B cell (primary cell): ENCODE data around the gene SNED1. TPM values are rescaled to one million over a fixed set of nuclear protein-coding genes. Genes with fewer than 3 reads are reported as not detected.

ENCODE experiments used
- ATAC-seq: fragments of 200-7000 bp; cut with Tn5 transposase; one replicate; pipeline ENCODE4 v1.10.0; 2021; ENCODE audit warnings: low read depth, mild to moderate bottlenecking, moderate number of reproducible peaks, moderate library complexity
- CTCF ChIA-PET: fragments of 350-600 bp; sonication (Branson Sonifier 250); formaldehyde crosslinking; loops from one replicate; lab custom pipeline; 2021; ENCODE audit warnings: antibody characterized with exemption, inconsistent platforms; lab: Charles Lee
- POLR2A ChIA-PET: fragments of 350-600 bp; sonication (Branson Sonifier 250); formaldehyde crosslinking; loops from one replicate; lab custom pipeline; 2021; ENCODE audit warnings: antibody characterized with exemption; lab: Charles Lee
- DNase-seq: peaks from one replicate; pipeline ENCODE4 v3.0.0; 2013
- H2AFZ ChIP-seq: 2 replicates; pipeline ENCODE4 v1.6.1; 2012; ENCODE audit warnings: mild to moderate bottlenecking, low read depth, low read length; ENCODE audit not compliant: insufficient read depth, poor library complexity, severe bottlenecking
- H3K27ac ChIP-seq, 2 donors: 1 replicate in 1 of 2; 2 replicates in 1 of 2; pipeline ENCODE4 v1.5.1; 2012 to 2013; ENCODE audit warnings: low read length in 2 of 2, mild to moderate bottlenecking in 2 of 2, moderate library complexity in 1 of 2
- H3K27me3 ChIP-seq, 4 experiments: fragments of 200-600 bp in 1 of 4; sonication (generic) in 1 of 4; replicated peaks in 1 of 4; 1 replicate in 2 of 4; 2 replicates in 2 of 4; pipeline versions ENCODE4 v1.6.1 to v1.7.0; 2013 to 2016; ENCODE audit warnings: low read length in 3 of 4, mild to moderate bottlenecking in 2 of 4, mixed read lengths in 1 of 4, moderate library complexity in 1 of 4; ENCODE audit not compliant: insufficient read depth in 4 of 4, control insufficient read depth in 3 of 4; ENCODE audit errors: control extremely low read depth in 1 of 4
- H3K36me3 ChIP-seq, 2 experiments: replicated peaks in 1 of 2; 1 replicate in 1 of 2; 2 replicates in 1 of 2; pipeline versions ENCODE4 v1.6.1 to v1.7.1; 2013; ENCODE audit warnings: low read length in 1 of 2; ENCODE audit not compliant: insufficient read depth in 2 of 2, control insufficient read depth in 1 of 2; ENCODE audit errors: control extremely low read depth in 1 of 2, extremely low read depth in 1 of 2
- H3K4me1 ChIP-seq, 2 donors: fragments of 200-600 bp in 1 of 2; sonication (generic) in 1 of 2; 1 replicate in 1 of 2; 2 replicates in 1 of 2; pipeline versions ENCODE4 v1.5.1 to v1.6.1; 2013 to 2017; ENCODE audit warnings: low read length in 2 of 2; ENCODE audit not compliant: control insufficient read depth in 2 of 2, insufficient read depth in 2 of 2
- H3K4me2 ChIP-seq: replicated peaks from 2 replicates; pipeline ENCODE3; 2012; ENCODE audit warnings: mild to moderate bottlenecking, low read depth, low read length; ENCODE audit not compliant: poor library complexity, severe bottlenecking
- H3K4me3 ChIP-seq, 5 experiments: fragments of 200-600 bp in 1 of 5; sonication (generic) in 1 of 5; 1 replicate in 3 of 5; 2 replicates in 2 of 5; pipeline versions ENCODE4 v1.5.1 to v1.7.0; 2011 to 2016; ENCODE audit warnings: low read length in 4 of 5, mild to moderate bottlenecking in 4 of 5, low read depth in 2 of 5, control low read depth in 1 of 5, moderate library complexity in 1 of 5; ENCODE audit not compliant: insufficient read depth in 1 of 5; ENCODE audit errors: control extremely low read depth in 1 of 5, extremely low read depth in 1 of 5
- H3K79me2 ChIP-seq: fragments of 200-600 bp; sonication (generic); one replicate; pipeline ENCODE4 v1.6.0; 2016; ENCODE audit warnings: low read length; ENCODE audit not compliant: control insufficient read depth, insufficient read depth
- H3K9ac ChIP-seq: fragments of 200-600 bp; sonication (generic); 2 replicates; pipeline ENCODE4 v1.6.1; 2017; ENCODE audit warnings: mild to moderate bottlenecking, low read length, moderate library complexity
- H3K9me3 ChIP-seq, 3 donors: one replicate each; pipeline versions ENCODE4 v1.6.1 to v1.7.1; 2013; ENCODE audit warnings: low read length in 2 of 3; ENCODE audit not compliant: control insufficient read depth in 2 of 3, insufficient read depth in 1 of 3; ENCODE audit errors: control extremely low read depth in 1 of 3
- H4K20me1 ChIP-seq: 2 replicates; pipeline ENCODE4 v1.6.0; 2012; ENCODE audit warnings: mild to moderate bottlenecking, low read length; ENCODE audit not compliant: insufficient read depth, control insufficient read depth, poor library complexity, severe bottlenecking
- H3K27ac Mint-ChIP-seq: one replicate; pipeline ENCODE4 v1.8.0; 2021; ENCODE audit warnings: mixed read lengths
- H3K27me3 Mint-ChIP-seq: one replicate; pipeline ENCODE4 v1.8.0; 2021; ENCODE audit warnings: mixed read lengths
- H3K4me1 Mint-ChIP-seq: one replicate; pipeline ENCODE4 v1.8.0; 2021; ENCODE audit warnings: mixed read lengths
- H3K4me3 Mint-ChIP-seq: one replicate; pipeline ENCODE4 v1.8.0; 2021; ENCODE audit warnings: mixed read lengths
- H3K9me3 Mint-ChIP-seq: one replicate; pipeline ENCODE4 v1.8.0; 2022; ENCODE audit warnings: mixed read lengths; ENCODE audit not compliant: insufficient read depth
- EZH2 ChIP-seq: IDR thresholded peaks from 2 replicates; pipeline ENCODE4 v1.6.1; 2012; ENCODE audit warnings: borderline replicate concordance, low read depth, mild to moderate bottlenecking, moderate library complexity, low read length; ENCODE audit not compliant: insufficient read depth, poor library complexity, severe bottlenecking
- WGBS: methylation state at CpG from one replicate; pipeline ENCODE4 v1.1.5; 2013; ENCODE audit warnings: missing lambda C conversion rate; ENCODE audit not compliant: insufficient coverage; 5-methylcytosine and 5-hydroxymethylcytosine counted together
- intact Hi-C: fragments of 100-400 bp; cut with micrococcal nuclease; formaldehyde crosslinking; loops from one replicate; pipeline ENCODE4 v1.10.0; 2022
- polyA plus RNA-seq: library from polyadenylated mRNA; depleted of rRNA; stranded (reverse); fragments of >200 nt; gene quantifications from 2 replicates; pipeline ENCODE4 v1.2.3, GENCODE V29; 2012
- total RNA-seq, 2 donors: library from RNA; stranded (reverse); fragments of 120-200 nt in 1 of 2; gene quantifications; 1 replicate in 1 of 2; 2 replicates in 1 of 2; pipeline versions ENCODE4 v1.2.3 to v1.2.4, GENCODE V29; 2013 to 2022
- TF ChIP-seq, protein P1 (sequence below): fragments of 200-600 bp; IDR thresholded peaks from one replicate; pipeline ENCODE4 v1.8.0; 2022; ENCODE audit warnings: antibody characterized with exemption, mild to moderate bottlenecking

SNED1 gene
- total and polyA plus RNA-seq, 2 donors (not counting 1 experiment from before 2014, with no cell fraction given): 25.5 to 336 TPM

- Histone ChIP-seq H3K9me3 (peaks cover 1 to 45% (median 19%) of the 10 kb centered on the region in 3 donors), H3K4me2 (no peak overlapping the region), H4K20me1 (no peaks in the 10 kb centered on the region), H3K27ac (no peak overlapping the region), H3K9ac (no peak overlapping the region), H3K36me3 (no peaks in the 10 kb centered on the region), H3K4me1 (no peaks in the 10 kb centered on the region), H3K4me3 (no peak overlapping the region), H2AFZ (no peak overlapping the region), H3K79me2 (no peaks in the 10 kb centered on the region), H3K27me3 (peaks cover 0 to 16% (median 5%) of the 10 kb centered on the region in 4 experiments)
- WGBS: 100% methylated on average over 1 of the region's 2 CpGs
- Mint-ChIP-seq H3K27ac (no peak overlapping the region), H3K4me1 (peaks cover 7% of the 10 kb centered on the region), H3K27me3 (peaks cover 24% of the 10 kb centered on the region), H3K9me3 (peaks cover 11% of the 10 kb centered on the region), H3K4me3 (no peak overlapping the region)
- CTCF ChIA-PET: interaction anchor here (1.2 kb wide), 1 partner anchor 46 kb away, joined by 3 read pairs; no protein-coding TSS in a partner anchor
- TF ChIP-seq, protein P1, sequence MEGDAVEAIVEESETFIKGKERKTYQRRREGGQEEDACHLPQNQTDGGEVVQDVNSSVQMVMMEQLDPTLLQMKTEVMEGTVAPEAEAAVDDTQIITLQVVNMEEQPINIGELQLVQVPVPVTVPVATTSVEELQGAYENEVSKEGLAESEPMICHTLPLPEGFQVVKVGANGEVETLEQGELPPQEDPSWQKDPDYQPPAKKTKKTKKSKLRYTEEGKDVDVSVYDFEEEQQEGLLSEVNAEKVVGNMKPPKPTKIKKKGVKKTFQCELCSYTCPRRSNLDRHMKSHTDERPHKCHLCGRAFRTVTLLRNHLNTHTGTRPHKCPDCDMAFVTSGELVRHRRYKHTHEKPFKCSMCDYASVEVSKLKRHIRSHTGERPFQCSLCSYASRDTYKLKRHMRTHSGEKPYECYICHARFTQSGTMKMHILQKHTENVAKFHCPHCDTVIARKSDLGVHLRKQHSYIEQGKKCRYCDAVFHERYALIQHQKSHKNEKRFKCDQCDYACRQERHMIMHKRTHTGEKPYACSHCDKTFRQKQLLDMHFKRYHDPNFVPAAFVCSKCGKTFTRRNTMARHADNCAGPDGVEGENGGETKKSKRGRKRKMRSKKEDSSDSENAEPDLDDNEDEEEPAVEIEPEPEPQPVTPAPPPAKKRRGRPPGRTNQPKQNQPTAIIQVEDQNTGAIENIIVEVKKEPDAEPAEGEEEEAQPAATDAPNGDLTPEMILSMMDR: no peak
- TF ChIP-seq EZH2: no peak
- POLR2A ChIA-PET: no interaction called here
- ATAC-seq (no peak), DNase-seq (no peak)
- intact Hi-C loops: no loop called here
Measured at GRCh38 chr2:241003369-241003768, 5.0 kb downstream of the SNED1 start.

DNA sequence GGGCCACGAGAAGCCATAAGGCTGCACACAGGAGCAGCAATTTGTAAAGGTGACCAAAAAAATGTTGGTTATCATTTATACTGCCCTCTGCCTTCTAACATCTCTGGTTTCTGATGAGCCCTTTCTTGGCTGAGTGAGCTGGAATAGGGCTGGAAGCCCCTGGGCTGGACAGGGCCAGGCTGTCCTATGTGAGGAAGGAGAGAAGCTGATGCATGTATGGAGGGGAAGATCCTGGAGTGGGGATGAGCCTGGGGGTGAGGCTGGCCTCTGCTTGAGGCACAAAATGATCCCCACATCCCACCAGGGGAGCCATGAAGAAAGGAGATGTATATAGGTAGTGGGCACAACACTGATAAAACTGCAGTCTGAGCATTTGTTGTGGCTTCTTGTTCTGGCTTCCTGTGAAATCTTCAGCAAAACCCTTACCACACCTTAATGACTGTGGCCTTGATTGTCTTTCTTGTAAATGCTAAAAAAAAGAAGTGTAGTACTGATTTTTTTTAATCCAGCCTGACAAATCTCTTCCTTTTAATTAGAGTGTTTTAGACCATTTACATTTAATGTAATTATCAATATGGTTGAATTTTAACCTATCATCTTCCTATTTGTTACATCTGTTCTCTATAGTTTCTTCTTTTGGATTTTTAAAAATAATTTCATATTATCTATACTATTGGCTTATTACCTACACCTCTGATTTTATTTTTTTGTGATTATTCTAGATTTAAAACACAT lies 5.6 kb downstream of the SNED1 start:
- no peak for TF ChIP-seq EZH2
- TF ChIP-seq, protein P1: no peak
- no peak overlapping the region for H2AFZ ChIP-seq
- CTCF ChIA-PET: no interaction called here
- no peak overlapping the region for H3K27ac ChIP-seq
- H3K9me3 ChIP-seq: peaks cover 1 to 45% (median 19%) of the 10 kb centered on the region in 3 donors
- Mint-ChIP-seq H3K4me1 (peaks cover 8% of the 10 kb centered on the region), H3K27me3 (peaks cover 26% of the 10 kb centered on the region), H3K4me3 (no peak overlapping the region), H3K9me3 (peaks cover 11% of the 10 kb centered on the region), H3K27ac (no peak overlapping the region)
- intact Hi-C loops: no loop called here
- POLR2A ChIA-PET: no interaction called here
- DNase-seq: no peak
- no peaks in the 10 kb centered on the region for H3K36me3 ChIP-seq
- H3K4me3 ChIP-seq: no peak overlapping the region
- no peak for ATAC-seq
- H3K4me1 ChIP-seq: no peaks in the 10 kb centered on the region
- H4K20me1 ChIP-seq: no peaks in the 10 kb centered on the region
- H3K79me2 ChIP-seq: no peaks in the 10 kb centered on the region
- no peak overlapping the region for H3K9ac ChIP-seq
- peaks cover 0 to 21% (median 5%) of the 10 kb centered on the region in 4 experiments for H3K27me3 ChIP-seq
- WGBS: 100% methylated on average over 1 of the region's 1 CpG
- H3K4me2 ChIP-seq: no peak overlapping the region
